Endometrial microvascular endothelial cells (primary cell): Measurements from ENCODE around the gene ROCK2. TPM values are rescaled to one million over a fixed set of nuclear protein-coding genes. Genes with fewer than 3 reads are reported as not detected.

Experiments
- in situ Hi-C: cut with HindIII; loops from 2 replicates; pipeline ENCODE4 v1.10.0; 2017; ENCODE audit warnings: low sequenced_read_pairs, low pct_unique_long_range_greater_than_20kb; ENCODE audit errors: inconsistent ontology term
- total RNA-seq: library from RNA; depleted of rRNA; stranded (reverse); fragments of >200 nt; gene quantifications from one replicate; pipeline ENCODE4 v1.2.3, GENCODE V29; 2015; ENCODE audit errors: inconsistent ontology term

ROCK2 gene
- total RNA-seq, result 39.5 TPM

- in situ Hi-C loops, result no loop called here
These were observed at the start of gene ROCK2 for GRCh38 chr2:11344342-11344955. ROCK2 (minus strand) TSS chr2:11344636; CDS start chr2:11344136, 500 bp downstream.

GRCh38 chr2:11393711-11394236 lies 49.3 kb upstream of the ROCK2 start:
- in situ Hi-C loops, result no loop called here

GRCh38 chr2:11391942-11392266 lies 47.5 kb upstream of the ROCK2 start:
- in situ Hi-C loops, result no loop called here

- in situ Hi-C loops, result no loop called here
These were observed 45.9 kb upstream of the ROCK2 start for GRCh38 chr2:11390399-11390658.

- in situ Hi-C loops, result no loop called here
These were observed 45.3 kb upstream of the ROCK2 start for GRCh38 chr2:11389551-11390398.

- in situ Hi-C loops, result no loop called here
These were observed 44.6 kb upstream of the ROCK2 start for GRCh38 chr2:11389052-11389420.

- in situ Hi-C loops, result no loop called here
These were observed 44.0 kb upstream of the ROCK2 start for GRCh38 chr2:11388262-11389051.

GRCh38 chr2:11387843-11388242 lies 43.4 kb upstream of the ROCK2 start:
- in situ Hi-C loops, result no loop called here

GRCh38 chr2:11387100-11387390 lies 42.6 kb upstream of the ROCK2 start:
- in situ Hi-C loops, result no loop called here

- in situ Hi-C loops, result no loop called here
These were observed 41.4 kb upstream of the ROCK2 start for GRCh38 chr2:11385847-11386246.

GRCh38 chr2:11385216-11385615 lies 40.8 kb upstream of the ROCK2 start:
- in situ Hi-C loops, result no loop called here

GRCh38 chr2:11379558-11379957 lies 35.1 kb upstream of the ROCK2 start:
- in situ Hi-C loops, result no loop called here

- in situ Hi-C loops, result no loop called here
These were observed 33.6 kb upstream of the ROCK2 start for GRCh38 chr2:11377928-11378545.

GRCh38 chr2:11376071-11376470 lies 31.6 kb upstream of the ROCK2 start:
- in situ Hi-C loops, result no loop called here

GRCh38 chr2:11375689-11376027 lies 31.2 kb upstream of the ROCK2 start:
- in situ Hi-C loops, result no loop called here

GRCh38 chr2:11375025-11375688 lies 30.7 kb upstream of the ROCK2 start:
- in situ Hi-C loops, result no loop called here

GRCh38 chr2:11373096-11373495 lies 28.7 kb upstream of the ROCK2 start:
- in situ Hi-C loops, result no loop called here

- in situ Hi-C loops, result no loop called here
These were observed 26.9 kb upstream of the ROCK2 start for GRCh38 chr2:11371092-11371937.
